ENCODE measurements around the gene CLTB.

The CLTB gene

GRCh38 chr5:176381979-176382378, 34.4 kb downstream of the CLTB start:
- DNase-seq, result no peak

- no peak for DNase-seq
These were observed 34.9 kb downstream of the CLTB start for GRCh38 chr5:176381423-176381822.

- no peak for DNase-seq
These were observed 36.5 kb downstream of the CLTB start for GRCh38 chr5:176379881-176380280.

GRCh38 chr5:176373100-176373818, 43.1 kb downstream of the CLTB start:
- DNase-seq, result no peak

- DNase-seq, result no peak
These were observed 44.5 kb downstream of the CLTB start for GRCh38 chr5:176371621-176372539.

- no peak for DNase-seq
These were observed 46.2 kb downstream of the CLTB start for GRCh38 chr5:176369934-176370711.

GRCh38 chr5:176368726-176369125, 47.6 kb downstream of the CLTB start:
- DNase-seq, result no peak

GRCh38 chr5:176366232-176366894, 50.0 kb downstream of the CLTB start:
- no peak for DNase-seq

- no peak for DNase-seq
These were observed 50.7 kb downstream of the CLTB start, which contains the start of gene ARL10 for GRCh38 chr5:176365351-176366231. TSS of gene ARL10 (plus strand) at chr5:176365487. CDS start at chr5:176365564, 77 bp downstream.

GRCh38 chr5:176364765-176365350, 51.5 kb downstream of the CLTB start:
- DNase-seq, result no peak

- DNase-seq, result no peak
These were observed 54.2 kb downstream of the CLTB start for GRCh38 chr5:176362233-176362490.

GRCh38 chr5:176361437-176362232, 54.7 kb downstream of the CLTB start, which contains the start of gene KIAA1191:
TSS of gene KIAA1191 (minus strand) at chr5:176361764. CDS start at chr5:176359508, 2,256 bp downstream.
- DNase-seq, result peak; percentile 78 to 91

GRCh38 chr5:176360894-176361436, 55.4 kb downstream of the CLTB start:
- DNase-seq, result no peak

- no peak for DNase-seq
These were observed 56.7 kb downstream of the CLTB start for GRCh38 chr5:176359658-176360057.

- DNase-seq, result no peak
These were observed 60.2 kb downstream of the CLTB start for GRCh38 chr5:176356179-176356566.

GRCh38 chr5:176355400-176356178, 60.8 kb downstream of the CLTB start:
- no peak for DNase-seq

GRCh38 chr5:176353533-176353932, 62.8 kb downstream of the CLTB start:
- DNase-seq, result no peak

- DNase-seq, result no peak
These were observed 64.0 kb downstream of the CLTB start for GRCh38 chr5:176352116-176352878.

All from SW 1271 (cell line).